Erythroblast (primary cell): ENCODE data around the gene EEA1.

Experiments used
- GATA1 ChIP-seq: IDR thresholded peaks from 2 replicates; pipeline ENCODE4 v1.6.1; 2011; ENCODE audit warnings: low read depth, mild to moderate bottlenecking, control low read depth, low read length, moderate library complexity
- POLR2A ChIP-seq: IDR thresholded peaks from 2 replicates; pipeline ENCODE4 v1.6.1; 2011; ENCODE audit warnings: mild to moderate bottlenecking, low read length

DNA sequence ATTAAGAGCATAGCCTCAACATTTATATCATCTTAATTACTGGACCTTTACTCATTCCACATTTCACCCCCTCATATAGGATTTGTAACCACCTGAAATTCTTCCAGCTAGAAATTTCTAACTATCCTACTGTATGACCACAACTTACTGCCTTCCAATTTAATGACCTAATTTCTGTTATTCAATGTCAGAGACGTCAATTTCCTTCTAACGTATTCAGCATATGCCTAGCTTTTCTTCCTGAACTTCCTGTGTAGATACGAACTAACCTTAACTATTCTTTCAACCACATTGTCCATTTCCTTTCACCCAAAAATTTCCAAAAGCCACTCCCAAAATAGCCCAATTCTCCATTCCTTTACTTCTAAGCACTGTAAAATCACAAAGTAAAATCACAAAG, 108.0 kb downstream of the EEA1 start:
- TF ChIP-seq POLR2A (no peak), GATA1 (no peak)
